NOMO-1 treated with DMSO at 0.1 percent for 48 hours (cell line): ENCODE measurements around the gene PDIK1L.
"Not testable (repeated sequence)": the region's sequence is repeated elsewhere in the genome, so short reads cannot be mapped to it uniquely, and the experiment has no call there.

ENCODE experiments used
- DNase-seq: peaks from one replicate; lab custom pipeline; 2025; ENCODE audit not compliant: unreplicated experiment; lab: John Stamatoyannopoulos, UW

Gene PDIK1L

GRCh38 chr1:26089125-26089524 lies 22.5 kb upstream of the PDIK1L start:
- no peak for DNase-seq

- DNase-seq = no peak
Measured at GRCh38 chr1:26090893-26091292, 20.7 kb upstream of the PDIK1L start.

GRCh38 chr1:26092422-26092821 lies 19.2 kb upstream of the PDIK1L start:
- DNase-seq = no peak

GRCh38 chr1:26093569-26093968 lies 18.1 kb upstream of the PDIK1L start:
- DNase-seq = not testable (repeated sequence)

- no peak for DNase-seq
Measured at GRCh38 chr1:26094076-26094669, 17.5 kb upstream of the PDIK1L start.

- no peak for DNase-seq
Measured at GRCh38 chr1:26094677-26095383, 16.8 kb upstream of the PDIK1L start.

- DNase-seq = no peak
Measured at GRCh38 chr1:26096471-26096870, 15.2 kb upstream of the PDIK1L start.

- DNase-seq = no peak
Measured at GRCh38 chr1:26097696-26098095, 13.9 kb upstream of the PDIK1L start.

GRCh38 chr1:26098602-26099001 lies 13.0 kb upstream of the PDIK1L start:
- DNase-seq = no peak

- no peak for DNase-seq
Measured at GRCh38 chr1:26099780-26100179, 11.8 kb upstream of the PDIK1L start.

GRCh38 chr1:26100204-26100603 lies 11.4 kb upstream of the PDIK1L start:
- not testable (repeated sequence) for DNase-seq

GRCh38 chr1:26102119-26102518 lies 9.5 kb upstream of the PDIK1L start:
- DNase-seq = no peak

GRCh38 chr1:26102526-26102925 lies 9.1 kb upstream of the PDIK1L start:
- DNase-seq = no peak

GRCh38 chr1:26105226-26105548 lies 6.4 kb upstream of the PDIK1L start:
- DNase-seq = not testable (repeated sequence)

GRCh38 chr1:26109229-26110164 lies 2.1 kb upstream of the PDIK1L start:
- DNase-seq = no peak

GRCh38 chr1:26110731-26111529 lies 694 bp upstream of the PDIK1L start:
- peak; percentile 51 for DNase-seq

- DNase-seq = peak; percentile 48
Measured at GRCh38 chr1:26112407-26112775, 767 bp downstream of the PDIK1L start.

- peak; percentile 20 for DNase-seq
Measured at GRCh38 chr1:26114165-26114927, 2.7 kb downstream of the PDIK1L start.

- DNase-seq = peak; percentile 60
Measured at GRCh38 chr1:26119892-26120608, 8.4 kb downstream of the PDIK1L start.
